Skeletal muscle satellite cell (primary cell): ENCODE measurements around the gene SH3BGRL3.
A peak's percentile ranks its signal among the peaks of the same experiment; 100 is the strongest.

Experiments
- H3K27me3 ChIP-seq: 2 replicates; pipeline ENCODE4 v1.7.0; 2013; ENCODE audit warnings: low read length; ENCODE audit not compliant: control insufficient read depth, insufficient read depth
- H3K36me3 ChIP-seq: 2 replicates; pipeline ENCODE4 v1.7.0; 2013; ENCODE audit warnings: mild to moderate bottlenecking, control low read depth, low read length; ENCODE audit not compliant: insufficient read depth
- H3K4me1 ChIP-seq: 2 replicates; pipeline ENCODE4 v1.7.0; 2013; ENCODE audit warnings: low read length; ENCODE audit not compliant: control insufficient read depth, insufficient read depth
- H3K4me2 ChIP-seq: 2 replicates; pipeline ENCODE4 v1.7.0; 2013; ENCODE audit warnings: mild to moderate bottlenecking, low read length
- H3K4me3 ChIP-seq: 2 replicates; pipeline ENCODE4 v1.7.0; 2013; ENCODE audit warnings: low read length
- H3K9ac ChIP-seq: 2 replicates; pipeline ENCODE4 v1.7.0; 2013; ENCODE audit warnings: mild to moderate bottlenecking, low read depth, low read length, moderate library complexity
- H3K9me3 ChIP-seq: replicated peaks from 2 replicates; pipeline ENCODE4 v1.7.0; 2013; ENCODE audit warnings: mild to moderate bottlenecking, control low read depth, low read length

Gene SH3BGRL3

DNA sequence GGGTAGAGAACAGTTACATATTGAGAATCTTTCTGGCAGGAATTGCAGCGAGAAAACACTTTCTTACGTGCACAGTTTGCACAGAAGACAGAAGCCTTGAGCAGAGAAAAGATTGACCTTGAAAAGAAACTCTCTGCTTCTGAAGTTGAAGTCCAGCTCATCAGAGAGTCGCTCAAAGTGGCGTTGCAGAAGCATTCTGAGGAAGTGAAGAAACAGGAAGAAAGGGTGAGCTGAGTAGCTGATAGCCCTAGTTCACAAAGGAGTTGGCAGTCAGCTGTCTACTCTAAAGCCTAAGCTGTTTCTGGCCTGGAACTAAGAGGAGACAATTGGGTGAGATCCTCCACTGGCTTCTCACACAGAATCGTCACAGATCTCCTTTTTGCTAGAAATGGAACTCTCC is 20.3 kb upstream of the SH3BGRL3 start:
- no peak overlapping the region for H3K4me2 ChIP-seq
- no peaks in the 10 kb centered on the region for H3K4me1 ChIP-seq
- peaks cover 23% of the 10 kb centered on the region for H3K36me3 ChIP-seq
- no peak overlapping the region for H3K9ac ChIP-seq
- no peaks in the 10 kb centered on the region for H3K27me3 ChIP-seq
- H3K9me3 ChIP-seq: no peaks in the 10 kb centered on the region
- no peak overlapping the region for H3K4me3 ChIP-seq

DNA sequence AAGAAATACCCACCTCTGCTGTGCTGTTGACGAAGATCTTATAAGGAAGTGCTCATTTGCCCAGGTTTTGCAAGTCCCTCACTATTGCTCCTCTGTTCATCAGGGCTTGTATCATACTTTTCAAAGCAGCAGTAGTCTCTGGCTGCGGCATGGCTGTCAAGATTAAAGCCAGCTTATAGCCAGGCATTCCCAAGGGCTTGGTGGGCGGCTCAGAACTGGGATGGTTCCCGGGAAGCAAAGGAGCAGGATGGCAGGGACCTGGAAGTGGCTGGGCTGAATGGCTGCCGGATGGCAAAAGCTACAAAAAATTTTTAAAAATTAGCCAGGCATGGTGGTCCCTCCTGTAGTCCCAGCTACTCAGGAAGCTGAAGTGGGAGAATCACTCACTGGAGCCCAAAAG is 16.7 kb upstream of the SH3BGRL3 start:
- H3K36me3 ChIP-seq: peaks cover 17% of the 10 kb centered on the region

DNA sequence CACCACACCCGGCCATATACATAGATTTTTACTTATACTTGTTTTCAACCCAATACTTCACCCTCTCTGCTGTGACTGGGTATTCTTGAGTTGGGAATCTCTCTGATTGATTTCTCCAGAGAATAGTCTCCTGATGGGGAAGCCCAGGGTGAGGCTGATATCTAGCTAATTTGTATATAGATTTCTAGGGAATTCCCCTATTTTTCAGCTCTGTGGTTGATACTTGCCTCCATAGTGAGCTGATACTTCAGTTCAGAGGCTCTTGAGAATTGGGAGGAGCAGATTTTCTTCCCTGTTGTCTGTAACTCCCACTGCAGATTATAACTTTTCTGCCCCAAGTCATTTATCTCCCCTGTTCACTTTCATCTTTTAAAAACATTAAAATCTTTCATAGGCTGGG is 14.5 kb upstream of the SH3BGRL3 start:
- Histone ChIP-seq H3K9me3 (no peaks in the 10 kb centered on the region), H3K4me3 (no peak overlapping the region), H3K9ac (no peak overlapping the region), H3K27me3 (no peaks in the 10 kb centered on the region), H3K4me2 (no peak overlapping the region), H3K36me3 (peaks cover 25% of the 10 kb centered on the region), H3K4me1 (no peaks in the 10 kb centered on the region)

More for the DNA sequence above, 16.7 kb upstream of the SH3BGRL3 start:
- H3K4me1 ChIP-seq: no peaks in the 10 kb centered on the region
- no peak overlapping the region for H3K4me2 ChIP-seq
- H3K9me3 ChIP-seq: no peaks in the 10 kb centered on the region
- H3K9ac ChIP-seq: no peak overlapping the region
- no peaks in the 10 kb centered on the region for H3K27me3 ChIP-seq
- no peak overlapping the region for H3K4me3 ChIP-seq

DNA sequence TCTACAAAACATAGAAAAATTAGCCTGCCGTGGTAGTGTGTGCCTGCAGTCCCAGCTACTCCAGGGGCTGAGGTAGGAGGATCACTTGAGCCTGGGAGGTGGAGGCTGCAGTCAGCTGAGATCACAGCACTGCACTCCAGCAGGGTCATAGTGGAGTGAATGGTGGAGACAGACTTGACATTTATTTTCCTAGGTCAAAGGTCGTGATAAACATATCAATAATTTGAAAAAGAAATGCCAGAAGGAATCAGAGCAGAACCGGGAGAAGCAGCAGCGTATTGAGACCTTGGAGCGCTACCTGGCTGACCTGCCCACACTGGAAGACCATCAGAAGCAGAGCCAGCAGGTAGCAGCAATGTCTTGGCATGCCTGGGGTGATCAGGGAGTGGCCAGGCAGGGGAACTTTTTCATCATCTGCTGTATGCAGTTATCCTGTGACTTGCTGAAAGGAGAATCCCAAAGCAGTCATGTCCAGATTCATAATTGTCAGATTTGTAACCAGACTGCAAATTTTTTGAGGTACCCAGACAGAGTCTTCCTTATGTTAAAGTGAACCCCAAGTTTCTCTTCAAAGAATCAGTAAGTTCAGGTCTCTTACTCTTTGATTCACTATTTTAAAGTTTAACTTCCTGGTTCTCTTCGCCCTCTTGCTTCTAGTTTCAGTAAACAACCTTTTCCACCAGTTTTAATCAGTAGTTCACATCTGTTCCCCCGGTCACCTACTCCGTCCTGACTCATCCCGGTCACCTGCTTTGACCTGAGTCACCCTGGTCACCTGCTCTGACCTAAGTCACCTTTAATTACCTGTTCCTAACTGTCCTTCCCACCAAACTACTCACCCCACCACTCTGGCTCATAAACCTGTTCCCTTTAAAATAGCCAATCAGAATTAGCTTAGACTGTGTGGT is 11.3 kb upstream of the SH3BGRL3 start:
- Histone ChIP-seq H3K27me3 (no peaks in the 10 kb centered on the region), H3K4me3 (no peak overlapping the region), H3K36me3 (peaks cover 47% of the 10 kb centered on the region), H3K4me1 (no peaks in the 10 kb centered on the region), H3K4me2 (no peak overlapping the region), H3K9me3 (no peaks in the 10 kb centered on the region), H3K9ac (no peak overlapping the region)

DNA sequence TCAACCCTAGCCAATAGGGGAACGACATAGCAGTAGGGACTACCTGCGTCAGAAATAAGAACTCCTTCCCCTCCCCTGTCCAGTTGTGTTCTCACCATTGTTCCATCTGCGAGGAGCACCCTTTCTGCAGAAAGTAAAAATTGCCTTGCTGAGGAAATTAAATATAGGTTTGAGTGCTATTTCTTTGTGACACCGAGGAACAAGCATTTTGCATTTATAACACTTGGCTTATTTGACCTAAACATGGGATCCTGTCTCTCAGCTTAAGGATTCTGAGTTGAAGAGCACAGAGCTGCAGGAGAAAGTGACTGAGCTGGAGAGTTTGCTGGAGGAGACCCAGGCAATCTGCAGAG is 10.7 kb upstream of the SH3BGRL3 start:
- H3K27me3 ChIP-seq: no peaks in the 10 kb centered on the region
- peaks cover under 1% of the 10 kb centered on the region for H3K4me1 ChIP-seq
- H3K4me3 ChIP-seq: no peak overlapping the region
- peaks cover 49% of the 10 kb centered on the region for H3K36me3 ChIP-seq
- H3K4me2 ChIP-seq: no peak overlapping the region
- H3K9me3 ChIP-seq: no peaks in the 10 kb centered on the region
- no peak overlapping the region for H3K9ac ChIP-seq

DNA sequence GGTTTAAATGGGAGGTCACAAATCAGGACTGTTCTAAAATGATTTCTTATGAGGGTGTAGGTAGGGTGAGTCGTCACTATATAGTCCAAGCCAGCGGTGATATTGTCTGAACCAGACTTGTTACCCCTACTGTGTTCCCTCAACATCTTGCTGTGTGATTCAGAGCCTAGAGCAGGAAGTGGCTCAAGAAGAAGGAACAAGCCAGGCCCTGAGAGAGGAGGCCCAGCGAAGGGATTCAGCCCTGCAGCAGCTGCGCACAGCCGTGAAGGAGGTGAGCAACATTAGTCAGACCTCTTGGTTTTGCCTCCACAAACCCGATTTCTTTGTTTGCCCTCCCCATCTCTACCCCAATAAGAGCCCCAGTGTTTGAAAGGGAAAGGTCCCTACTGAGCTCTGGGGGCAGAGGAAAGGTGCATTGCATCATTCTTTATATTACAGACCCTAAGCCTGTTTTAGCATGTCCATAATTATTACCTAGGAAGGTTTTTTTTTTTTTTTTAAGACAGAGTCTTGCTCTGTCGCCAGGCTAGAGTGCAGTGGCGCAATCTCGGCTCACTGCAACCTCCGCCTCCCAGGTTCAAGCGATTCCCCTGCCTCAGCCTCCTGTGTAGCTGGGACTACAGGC is 5.0 kb upstream of the SH3BGRL3 start:
- H3K9ac ChIP-seq: peak overlapping the region; percentile 28
- no peaks in the 10 kb centered on the region for H3K9me3 ChIP-seq
- no peak overlapping the region for H3K4me2 ChIP-seq
- H3K4me1 ChIP-seq: peaks cover 55% of the 10 kb centered on the region
- H3K36me3 ChIP-seq: peaks cover 38% of the 10 kb centered on the region
- H3K4me3 ChIP-seq: no peak overlapping the region
- no peaks in the 10 kb centered on the region for H3K27me3 ChIP-seq

DNA sequence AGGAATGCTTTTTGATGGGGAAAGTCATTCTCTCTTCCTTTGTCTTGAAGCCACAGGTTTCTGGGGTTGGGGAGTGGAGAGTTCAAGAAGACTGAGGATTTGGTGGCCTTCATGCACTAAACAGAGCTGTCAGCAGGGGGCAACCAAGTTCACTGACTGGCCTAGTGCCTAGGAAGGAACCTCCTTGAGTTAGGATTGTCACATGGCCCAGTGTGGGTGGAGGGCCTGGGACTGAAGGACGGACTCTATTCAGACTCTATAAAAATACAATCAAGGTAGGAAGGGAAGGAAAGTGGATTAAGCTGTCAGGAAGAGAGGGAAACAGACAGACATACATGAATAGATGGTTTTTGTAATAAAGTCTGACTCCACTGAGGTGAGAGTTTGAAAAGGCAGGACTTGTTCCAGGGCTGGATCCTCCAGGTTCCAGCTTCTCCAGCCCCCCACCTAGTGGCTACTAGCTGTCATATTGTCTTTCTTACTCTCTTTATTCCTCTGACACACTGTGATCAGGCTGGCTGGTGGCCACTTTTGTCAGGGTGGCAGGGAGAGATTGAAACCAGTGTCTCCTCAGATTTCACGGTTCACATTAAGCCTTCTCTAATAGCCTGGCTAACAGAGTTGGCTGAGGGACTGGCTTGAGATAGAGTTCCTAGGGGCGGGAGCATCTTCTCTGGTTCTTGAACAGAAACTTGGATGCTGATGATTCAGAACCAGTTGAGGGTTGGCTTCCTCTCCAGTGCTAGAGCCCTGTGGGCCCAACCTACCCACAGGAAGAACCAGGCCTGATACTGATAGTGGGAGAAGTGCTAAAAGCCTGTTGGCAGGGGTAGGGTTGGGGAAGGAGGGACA is 4.1 kb upstream of the SH3BGRL3 start:
- peaks cover 55% of the 10 kb centered on the region for H3K4me1 ChIP-seq
- H3K9ac ChIP-seq: peak overlapping the region; percentile 63
- H3K4me3 ChIP-seq: peak overlapping the region; percentile 11
- peak overlapping the region; percentile 58 for H3K4me2 ChIP-seq
- H3K9me3 ChIP-seq: no peaks in the 10 kb centered on the region
- peaks cover 34% of the 10 kb centered on the region for H3K36me3 ChIP-seq
- H3K27me3 ChIP-seq: no peaks in the 10 kb centered on the region

DNA sequence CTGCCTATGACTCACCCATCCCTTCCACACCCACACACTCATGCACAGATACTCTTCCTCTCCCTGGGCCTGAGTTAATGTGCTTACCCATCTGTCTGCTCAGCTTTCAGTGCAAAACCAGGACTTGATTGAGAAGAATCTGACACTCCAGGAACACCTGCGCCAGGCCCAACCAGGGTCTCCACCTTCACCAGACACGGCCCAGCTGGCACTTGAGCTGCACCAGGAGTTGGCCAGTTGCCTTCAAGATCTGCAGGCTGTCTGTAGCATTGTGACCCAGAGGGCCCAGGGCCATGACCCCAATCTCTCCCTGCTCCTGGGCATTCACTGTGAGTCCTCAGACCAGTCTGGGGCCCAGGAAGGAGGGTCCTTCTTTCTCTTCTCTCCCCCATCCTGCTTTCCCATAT is 3.5 kb upstream of the SH3BGRL3 start:
- Histone ChIP-seq H3K36me3 (peaks cover 34% of the 10 kb centered on the region), H3K4me2 (peak overlapping the region; percentile 58), H3K9me3 (no peaks in the 10 kb centered on the region), H3K4me3 (peak overlapping the region; percentile 29), H3K27me3 (no peaks in the 10 kb centered on the region), H3K9ac (peak overlapping the region; percentile 21), H3K4me1 (peaks cover 61% of the 10 kb centered on the region)

DNA sequence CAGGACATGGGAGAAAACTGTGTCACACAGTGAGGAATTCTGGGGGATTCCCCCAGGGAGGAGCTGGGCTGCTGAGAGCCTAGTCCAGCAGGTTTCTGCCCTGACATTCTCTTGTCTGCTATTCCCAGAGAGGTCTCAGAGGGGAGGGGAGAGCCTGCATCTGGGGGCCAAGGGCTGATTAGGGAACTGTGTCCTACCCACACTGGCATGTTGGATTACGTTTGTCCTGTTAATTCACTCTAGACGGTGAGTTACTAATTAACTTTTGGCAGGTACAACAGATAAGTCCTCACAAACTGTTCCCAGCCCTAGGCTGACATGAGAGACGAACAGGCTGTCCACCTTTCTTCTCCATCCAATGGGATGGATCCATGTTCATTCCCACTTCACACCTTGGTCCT is 2.6 kb upstream of the SH3BGRL3 start:
- Histone ChIP-seq H3K9ac (peak overlapping the region; percentile 89), H3K9me3 (no peaks in the 10 kb centered on the region), H3K27me3 (no peaks in the 10 kb centered on the region), H3K36me3 (peaks cover 31% of the 10 kb centered on the region), H3K4me3 (no peak overlapping the region), H3K4me2 (no peak overlapping the region), H3K4me1 (peaks cover 70% of the 10 kb centered on the region)

DNA sequence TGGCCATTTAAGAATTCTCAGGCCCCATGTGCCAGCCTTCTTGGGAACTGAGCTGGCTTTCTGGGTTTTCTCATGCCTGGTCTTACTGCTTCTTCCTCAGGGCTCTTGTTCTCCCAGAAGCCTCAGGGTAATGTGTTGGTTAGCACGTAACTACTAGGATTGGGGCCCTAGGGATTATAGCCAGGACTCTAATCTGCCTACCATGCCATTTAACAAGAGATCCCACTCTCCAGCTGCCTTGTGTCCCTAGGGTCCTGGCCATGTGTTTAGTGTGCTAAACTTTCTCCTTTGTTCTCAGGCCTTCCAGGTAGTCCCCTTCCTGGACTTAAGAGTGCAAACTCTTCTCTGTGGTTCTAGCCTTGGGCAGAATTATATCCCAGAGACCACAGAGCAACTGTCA is 2.2 kb upstream of the SH3BGRL3 start:
- Histone ChIP-seq H3K4me3 (peak overlapping the region; percentile 13), H3K9me3 (no peaks in the 10 kb centered on the region), H3K4me1 (peaks cover 74% of the 10 kb centered on the region), H3K9ac (peak overlapping the region; percentile 89), H3K4me2 (peak overlapping the region; percentile 95), H3K36me3 (peaks cover 35% of the 10 kb centered on the region), H3K27me3 (no peaks in the 10 kb centered on the region)

DNA sequence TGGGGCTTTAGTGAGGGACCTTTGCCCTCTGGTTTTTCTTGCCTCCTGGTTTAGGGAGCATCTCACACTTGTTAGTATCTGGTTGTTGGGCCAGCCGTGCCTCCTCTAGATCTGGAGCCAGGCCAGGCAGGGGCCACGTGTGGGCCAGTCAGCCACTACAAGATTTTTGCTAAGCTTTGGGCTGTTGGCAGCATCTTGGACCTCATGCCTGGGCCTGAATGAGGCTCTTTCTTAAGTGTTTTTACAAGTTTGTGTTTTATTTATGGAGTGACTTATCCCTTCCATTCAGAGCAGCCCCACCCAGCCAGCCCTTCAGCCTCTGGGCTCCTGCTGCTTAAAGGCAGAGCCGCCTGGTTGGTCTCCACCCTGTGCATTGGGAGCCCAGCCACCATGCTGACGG is 1.6 kb upstream of the SH3BGRL3 start:
- peaks cover 80% of the 10 kb centered on the region for H3K4me1 ChIP-seq
- H3K9ac ChIP-seq: peak overlapping the region; percentile 89
- H3K4me2 ChIP-seq: peak overlapping the region; percentile 95
- H3K27me3 ChIP-seq: no peaks in the 10 kb centered on the region
- peak overlapping the region; percentile 13 for H3K4me3 ChIP-seq
- peaks cover 32% of the 10 kb centered on the region for H3K36me3 ChIP-seq
- no peaks in the 10 kb centered on the region for H3K9me3 ChIP-seq
